Mesenchymal stem cell (in vitro differentiated cells and primary cell): ENCODE measurements around the gene BCL2L15.

Experiments
- DNase-seq: peaks from one replicate; pipeline ENCODE4 v3.0.0-alpha.2; 2013
- H2AFZ ChIP-seq: one replicate; pipeline ENCODE4 v1.6.1; 2013; ENCODE audit warnings: low read depth, mild to moderate bottlenecking, control low read depth, inconsistent platforms, low read length, moderate library complexity
- H2AK5ac ChIP-seq: 2 replicates; pipeline ENCODE4 v1.6.1; 2013; ENCODE audit warnings: low read length, moderate library complexity, mild to moderate bottlenecking, inconsistent platforms; ENCODE audit not compliant: severe bottlenecking
- H2BK120ac ChIP-seq: one replicate; pipeline ENCODE4 v1.6.1; 2013; ENCODE audit warnings: low read depth, mild to moderate bottlenecking, inconsistent platforms, low read length, moderate library complexity
- H2BK12ac ChIP-seq, 2 experiments: one replicate each; pipeline ENCODE4 v1.6.1; 2013; ENCODE audit warnings: inconsistent platforms in 2 of 2, low read length in 2 of 2, mild to moderate bottlenecking in 2 of 2, moderate library complexity in 2 of 2, control low read depth in 1 of 2
- H2BK15ac ChIP-seq: one replicate; pipeline ENCODE4 v1.6.1; 2013; ENCODE audit warnings: mild to moderate bottlenecking, low read depth, inconsistent platforms; ENCODE audit not compliant: poor library complexity, severe bottlenecking
- H2BK5ac ChIP-seq: 2 replicates; pipeline ENCODE4 v1.6.1; 2013; ENCODE audit warnings: low read depth, mild to moderate bottlenecking, low read length, control low read depth, inconsistent platforms; ENCODE audit not compliant: poor library complexity, severe bottlenecking
- H3K14ac ChIP-seq, 2 experiments: one replicate each; pipeline ENCODE4 v1.6.1; 2013; ENCODE audit warnings: inconsistent platforms in 2 of 2, low read length in 2 of 2, control low read depth in 1 of 2, mild to moderate bottlenecking in 1 of 2, moderate library complexity in 1 of 2
- H3K18ac ChIP-seq, 2 experiments: one replicate each; pipeline ENCODE4 v1.6.1; 2013; ENCODE audit warnings: inconsistent platforms in 2 of 2, low read length in 2 of 2, control low read depth in 1 of 2, low read depth in 1 of 2, mild to moderate bottlenecking in 1 of 2
- H3K23ac ChIP-seq, 2 experiments: one replicate each; pipeline ENCODE4 v1.6.1; 2013; ENCODE audit warnings: inconsistent platforms in 2 of 2, low read length in 2 of 2, mild to moderate bottlenecking in 2 of 2, moderate library complexity in 2 of 2, control low read depth in 1 of 2
- H3K27ac ChIP-seq: 2 replicates; pipeline ENCODE4 v1.5.1; 2013; ENCODE audit warnings: mild to moderate bottlenecking, moderate library complexity, low read length, control low read depth, inconsistent platforms; ENCODE audit not compliant: poor library complexity, severe bottlenecking
- H3K27me3 ChIP-seq, 2 experiments: 2 replicates each; pipeline versions ENCODE4 v1.6.1 to v1.7.0; 2013; ENCODE audit warnings: low read length in 2 of 2, mild to moderate bottlenecking in 2 of 2, moderate library complexity in 2 of 2, control low read depth in 1 of 2, inconsistent platforms in 1 of 2; ENCODE audit not compliant: control insufficient read depth in 1 of 2, insufficient read depth in 1 of 2
- H3K36me3 ChIP-seq, 2 experiments: 2 replicates each; pipeline versions ENCODE4 v1.6.1 to v1.7.0; 2013; ENCODE audit warnings: low read length in 2 of 2, control low read depth in 1 of 2, inconsistent platforms in 1 of 2, low read depth in 1 of 2, mild to moderate bottlenecking in 1 of 2; ENCODE audit not compliant: insufficient read depth in 2 of 2, control insufficient read depth in 1 of 2
- H3K4ac ChIP-seq, 2 experiments: one replicate each; pipeline ENCODE4 v1.6.1; 2013; ENCODE audit warnings: inconsistent platforms in 2 of 2, low read length in 2 of 2, mild to moderate bottlenecking in 2 of 2, moderate library complexity in 2 of 2, control low read depth in 1 of 2, low read depth in 1 of 2
- H3K4me1 ChIP-seq: 2 replicates; pipeline ENCODE4 v1.6.1; 2013; ENCODE audit warnings: low read depth, low read length, control low read depth; ENCODE audit not compliant: control insufficient read depth, insufficient read depth
- H3K4me2 ChIP-seq: 2 replicates; pipeline ENCODE4 v1.6.1; 2013; ENCODE audit warnings: low read length, mild to moderate bottlenecking, inconsistent platforms; ENCODE audit not compliant: poor library complexity, severe bottlenecking
- H3K4me3 ChIP-seq, 2 experiments: 2 replicates each; pipeline versions ENCODE4 v1.5.1 to v1.7.0; 2013; ENCODE audit warnings: low read length in 2 of 2, mild to moderate bottlenecking in 2 of 2, control low read depth in 1 of 2, low read depth in 1 of 2; ENCODE audit not compliant: insufficient read depth in 1 of 2
- H3K79me1 ChIP-seq: replicated peaks from 2 replicates; pipeline ENCODE4 v1.6.1; 2013; ENCODE audit warnings: mild to moderate bottlenecking, control low read depth, low read length, inconsistent platforms; ENCODE audit not compliant: poor library complexity, severe bottlenecking
- H3K9ac ChIP-seq: 2 replicates; pipeline ENCODE4 v1.7.0; 2013; ENCODE audit warnings: mild to moderate bottlenecking, low read length, moderate library complexity
- H3K9me3 ChIP-seq: 2 replicates; pipeline ENCODE4 v1.7.0; 2013; ENCODE audit warnings: mild to moderate bottlenecking, low read length; ENCODE audit not compliant: control insufficient read depth
- H4K8ac ChIP-seq: one replicate; pipeline ENCODE4 v1.6.1; 2013; ENCODE audit warnings: inconsistent platforms, mild to moderate bottlenecking, low read length, moderate library complexity
- H4K91ac ChIP-seq: one replicate; pipeline ENCODE4 v1.6.1; 2013; ENCODE audit warnings: mild to moderate bottlenecking, low read length, inconsistent platforms
- WGBS: methylation state at CpG from one replicate; pipeline ENCODE4 v1.1.7; 2013; ENCODE audit warnings: mixed read lengths; 5-methylcytosine and 5-hydroxymethylcytosine counted together

The BCL2L15 gene

GRCh38 chr1:113871597-113872113 lies 15.7 kb downstream of the BCL2L15 start, which contains the start of gene PTPN22:
TSS of gene PTPN22 (minus strand) at chr1:113871712.
- H3K23ac ChIP-seq = no peak within 1 kb of the TSS
- no peak within 1 kb of the TSS for H3K14ac ChIP-seq
- no peak within 1 kb of the TSS for H2BK5ac ChIP-seq
- peak within 1 kb of the TSS; percentile 72 for H2AFZ ChIP-seq
- no peak within 1 kb of the TSS for H2BK120ac ChIP-seq
- no peak within 1 kb of the TSS for H3K27ac ChIP-seq
- no peak within 1 kb of the TSS for H2BK12ac ChIP-seq
- no peak within 1 kb of the TSS for H2BK15ac ChIP-seq
- H3K9me3 ChIP-seq = no peaks in the 10 kb centered on the region
- no peak within 1 kb of the TSS for H3K4ac ChIP-seq
- no peak within 1 kb of the TSS for H2AK5ac ChIP-seq
- peak within 1 kb of the TSS; percentile 74 for H3K9ac ChIP-seq
- H3K4me3 ChIP-seq = peak within 1 kb of the TSS in 1 of 2 experiments; percentile 25
- WGBS = 61% methylated on average over 4 of the region's 4 CpGs
- H3K79me1 ChIP-seq = no peaks in the 10 kb centered on the region
- no peaks in the 10 kb centered on the region for H3K27me3 ChIP-seq
- H3K4me2 ChIP-seq = peak within 1 kb of the TSS; percentile 25
- no peak within 1 kb of the TSS for H3K18ac ChIP-seq
- DNase-seq = peak; percentile 53
- H3K4me1 ChIP-seq = peaks cover 2% of the 10 kb centered on the region
- H3K36me3 ChIP-seq = no peaks in the 10 kb centered on the region
- no peak within 1 kb of the TSS for H4K91ac ChIP-seq
- H4K8ac ChIP-seq = peak within 1 kb of the TSS; percentile 43

- Histone ChIP-seq H2BK120ac (no peak overlapping the region), H4K8ac (no peak overlapping the region), H2BK12ac (no peak overlapping the region), H3K4me1 (peaks cover 2% of the 10 kb centered on the region), H3K23ac (no peak overlapping the region), H3K4me2 (no peak overlapping the region), H3K4ac (no peak overlapping the region), H4K91ac (no peak overlapping the region), H2AFZ (no peak overlapping the region), H3K79me1 (no peaks in the 10 kb centered on the region), H3K14ac (no peak overlapping the region), H3K9ac (peak overlapping the region; percentile 74), H3K9me3 (no peaks in the 10 kb centered on the region), H2BK15ac (no peak overlapping the region), H3K18ac (no peak overlapping the region), H3K27me3 (no peaks in the 10 kb centered on the region), H2AK5ac (no peak overlapping the region), H3K4me3 (peak overlapping the region in 1 of 2 experiments; percentile 25), H3K27ac (no peak overlapping the region), H2BK5ac (no peak overlapping the region), H3K36me3 (no peaks in the 10 kb centered on the region)
- 93% methylated on average over 3 of the region's 3 CpGs for WGBS
- DNase-seq = no peak
Observed at GRCh38 chr1:113870778-113871177, 16.6 kb downstream of the BCL2L15 start.

GRCh38 chr1:113868387-113869083 lies 18.8 kb downstream of the BCL2L15 start:
- Histone ChIP-seq H4K91ac (no peak overlapping the region), H2AK5ac (no peak overlapping the region), H3K4me2 (no peak overlapping the region), H2AFZ (no peak overlapping the region), H2BK15ac (no peak overlapping the region), H4K8ac (no peak overlapping the region), H3K9me3 (no peaks in the 10 kb centered on the region), H3K9ac (peak overlapping the region; percentile 70), H3K18ac (no peak overlapping the region), H2BK120ac (no peak overlapping the region), H3K23ac (no peak overlapping the region), H3K27me3 (no peaks in the 10 kb centered on the region), H3K4me1 (peaks cover 2% of the 10 kb centered on the region), H2BK12ac (no peak overlapping the region), H2BK5ac (no peak overlapping the region), H3K79me1 (no peaks in the 10 kb centered on the region), H3K36me3 (no peaks in the 10 kb centered on the region), H3K4me3 (no peak overlapping the region), H3K14ac (no peak overlapping the region), H3K4ac (no peak overlapping the region), H3K27ac (no peak overlapping the region)
- 94% methylated on average over 3 of the region's 4 CpGs for WGBS
- no peak for DNase-seq

GRCh38 chr1:113861641-113862040 lies 25.7 kb downstream of the BCL2L15 start:
- Histone ChIP-seq H3K9ac (no peak overlapping the region), H3K18ac (no peak overlapping the region), H3K27ac (no peak overlapping the region), H3K9me3 (no peaks in the 10 kb centered on the region), H4K91ac (no peak overlapping the region), H3K4me2 (no peak overlapping the region), H2BK15ac (no peak overlapping the region), H3K27me3 (no peaks in the 10 kb centered on the region), H3K14ac (no peak overlapping the region), H2AFZ (no peak overlapping the region), H2BK120ac (no peak overlapping the region), H2BK5ac (no peak overlapping the region), H2BK12ac (no peak overlapping the region), H3K4me3 (no peak overlapping the region), H3K23ac (no peak overlapping the region), H3K36me3 (no peaks in the 10 kb centered on the region), H2AK5ac (no peak overlapping the region), H3K4ac (no peak overlapping the region), H4K8ac (no peak overlapping the region), H3K4me1 (peaks cover 2% of the 10 kb centered on the region), H3K79me1 (no peaks in the 10 kb centered on the region)
- no peak for DNase-seq
- WGBS = 99% methylated on average over 4 of the region's 5 CpGs
